Stimulated activated CD8-positive, alpha-beta memory T cell treated with anti-CD3 and anti-CD28 coated beads, Interleukin-4, amount 100 ng/mL, for 4 hours (primary cell): ENCODE data around the gene OR56A5.

Experiments
- DNase-seq, 2 donors: peaks; one replicate each; pipeline ENCODE4 v3.0.0-alpha.2; 2020; ENCODE audit warnings: low read depth in 2 of 2, low spot score in 1 of 2

OR56A5 gene

GRCh38 chr11:5933116-5933515 lies 35.2 kb downstream of the OR56A5 start:
- no peak for DNase-seq

DNA sequence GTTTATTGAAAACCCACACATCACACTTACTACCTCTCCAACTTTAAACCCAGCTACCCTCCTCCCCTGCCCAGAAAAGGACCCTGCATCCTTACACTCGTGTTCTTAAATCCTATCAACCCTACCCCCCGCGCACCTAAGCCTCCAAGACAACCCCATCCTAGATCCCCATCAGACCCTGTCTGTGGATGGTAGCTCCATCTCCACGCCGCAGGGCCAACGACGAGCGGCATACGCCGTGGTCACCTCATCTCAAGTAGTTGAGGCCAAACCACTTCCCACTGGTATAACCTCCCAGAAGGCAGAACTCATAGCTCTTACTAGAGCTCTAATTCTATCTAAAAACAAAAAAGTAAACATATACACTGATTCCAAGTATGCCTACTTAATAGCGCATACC lies 35.6 kb downstream of the OR56A5 start:
- DNase-seq, result no peak

GRCh38 chr11:5931061-5931460 lies 37.2 kb downstream of the OR56A5 start:
- DNase-seq, result no peak

- no peak for DNase-seq
These were observed 37.7 kb downstream of the OR56A5 start for GRCh38 chr11:5930614-5931013.

GRCh38 chr11:5929571-5930368 lies 38.5 kb downstream of the OR56A5 start:
- DNase-seq, result no peak

DNA sequence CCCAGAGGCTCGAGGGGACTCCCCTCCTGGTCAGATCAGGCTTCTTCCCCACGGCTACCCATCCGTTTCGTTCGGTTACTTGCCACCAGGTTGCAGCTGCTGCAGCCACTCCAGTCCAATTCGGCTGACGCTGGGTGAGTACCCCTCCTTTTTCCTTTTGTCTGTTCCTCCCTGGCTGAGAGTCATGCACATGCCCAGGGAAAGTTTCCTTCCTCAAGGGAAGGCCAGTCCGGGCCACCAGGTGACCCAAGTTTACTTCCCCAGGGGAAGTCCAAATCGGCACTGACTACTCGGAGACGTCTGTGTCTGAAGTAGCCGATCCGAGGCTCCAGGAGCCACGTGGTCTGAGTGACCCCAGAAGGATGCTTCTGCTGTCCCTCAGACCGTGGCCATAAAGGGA lies 39.5 kb downstream of the OR56A5 start:
- DNase-seq, result no peak

DNA sequence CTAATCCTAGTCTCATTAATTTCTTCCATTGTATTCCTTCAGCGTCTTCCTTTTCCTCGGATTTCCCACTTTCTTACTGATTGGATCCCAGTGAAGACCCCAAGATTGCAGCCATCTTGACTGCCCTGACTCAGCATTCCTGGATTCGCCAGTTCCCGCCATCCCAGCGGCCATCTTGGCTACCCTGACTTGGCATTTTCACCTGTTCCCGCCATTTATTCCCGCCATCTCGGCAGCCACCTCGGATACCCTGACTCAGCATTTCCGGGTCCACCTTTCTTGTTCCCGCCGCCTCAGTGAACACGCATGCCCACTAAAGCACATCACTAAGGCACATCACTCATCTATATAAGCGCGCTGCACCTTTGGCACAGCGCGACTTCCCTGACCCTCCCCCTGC lies 40.0 kb downstream of the OR56A5 start:
- no peak for DNase-seq

DNA sequence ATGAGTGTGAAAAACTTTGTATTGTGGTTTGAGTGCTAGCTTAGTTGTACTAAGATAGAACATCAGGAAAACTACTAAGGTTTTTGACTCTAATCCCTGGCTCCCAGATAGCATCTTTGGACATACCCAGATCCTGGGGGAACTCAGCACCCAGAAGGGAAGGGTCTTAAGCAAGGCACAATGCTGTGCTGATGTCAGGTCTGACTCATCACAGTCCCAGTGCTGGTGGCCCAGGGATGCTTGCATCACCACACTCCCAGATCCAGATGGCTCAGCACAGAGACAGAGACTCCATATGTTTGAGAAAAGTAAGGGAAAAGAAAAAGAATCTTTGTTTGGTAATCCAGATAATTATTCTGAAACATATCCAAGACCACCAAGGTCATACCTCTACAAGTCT lies 44.5 kb downstream of the OR56A5 start:
- DNase-seq, result no peak

DNA sequence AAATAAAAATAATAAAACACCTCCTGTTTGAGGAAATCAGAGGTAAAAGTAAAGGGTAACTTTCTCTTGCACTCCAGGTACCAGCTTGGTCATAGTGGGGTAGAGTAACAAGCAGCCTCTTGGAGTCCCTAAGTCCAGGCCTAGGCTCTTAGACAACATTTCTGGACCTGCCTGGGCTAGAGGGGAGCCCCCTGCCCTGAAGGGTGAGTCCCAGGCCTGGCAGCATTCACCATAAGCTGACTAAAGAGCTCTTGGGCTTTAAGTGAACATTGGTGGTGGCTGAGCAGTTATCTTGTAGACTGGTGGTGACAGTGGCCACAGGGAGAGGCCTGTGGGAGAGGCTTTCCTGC lies 44.9 kb downstream of the OR56A5 start:
- no peak for DNase-seq

- DNase-seq, result no peak
These were observed 45.4 kb downstream of the OR56A5 start for GRCh38 chr11:5922749-5923426.
